Jurkat, Clone E6-1 (cell line): ENCODE results near the gene EVX2.

ENCODE experiments used
- DNase-seq: peaks from one replicate; pipeline ENCODE4 v3.0.0-alpha.2; 2011; ENCODE audit warnings: low read depth, low spot score
- H3K4me3 ChIP-seq: 2 replicates; pipeline ENCODE4 v1.5.1; 2011; ENCODE audit warnings: mild to moderate bottlenecking, low read length, control low read depth, moderate library complexity

EVX2 gene

GRCh38 chr2:176111309-176111663 is 27.5 kb upstream of the EVX2 start:
- no peak overlapping the region for H3K4me3 ChIP-seq

GRCh38 chr2:176110415-176111308 is 26.9 kb upstream of the EVX2 start:
- H3K4me3 ChIP-seq: no peak overlapping the region
- DNase-seq: no peak

More at GRCh38 chr2:176111309-176111663, 27.5 kb upstream of the EVX2 start:
- no peak for DNase-seq

GRCh38 chr2:176109946-176110345 is 26.2 kb upstream of the EVX2 start:
- no peak overlapping the region for H3K4me3 ChIP-seq

GRCh38 chr2:176109192-176109901 is 25.6 kb upstream of the EVX2 start:
- DNase-seq: no peak
- H3K4me3 ChIP-seq: no peak overlapping the region

More at GRCh38 chr2:176109946-176110345, 26.2 kb upstream of the EVX2 start:
- no peak for DNase-seq

GRCh38 chr2:176107731-176108181 is 24.0 kb upstream of the EVX2 start:
- DNase-seq: no peak
- no peak overlapping the region for H3K4me3 ChIP-seq

- no peak within 1 kb of the TSS for H3K4me3 ChIP-seq
- no peak for DNase-seq
Observed at GRCh38 chr2:176106581-176107539, 23.1 kb upstream of the EVX2 start, which contains the start of gene HOXD11. TSS of gene HOXD11 (plus strand) at chr2:176107280. CDS start at chr2:176107356, 76 bp downstream.

- no peak overlapping the region for H3K4me3 ChIP-seq
- no peak for DNase-seq
Observed at GRCh38 chr2:176105730-176106580, 22.2 kb upstream of the EVX2 start.

GRCh38 chr2:176105078-176105729 is 21.4 kb upstream of the EVX2 start:
- no peak overlapping the region for H3K4me3 ChIP-seq
- no peak for DNase-seq

GRCh38 chr2:176104316-176105077 is 20.7 kb upstream of the EVX2 start:
- no peak for DNase-seq
- H3K4me3 ChIP-seq: no peak overlapping the region

GRCh38 chr2:176103742-176104315 is 20.1 kb upstream of the EVX2 start:
- no peak overlapping the region for H3K4me3 ChIP-seq
- DNase-seq: no peak

- DNase-seq: no peak
- H3K4me3 ChIP-seq: no peak overlapping the region
Observed at GRCh38 chr2:176103194-176103593, 19.4 kb upstream of the EVX2 start.

GRCh38 chr2:176102309-176102866 is 18.6 kb upstream of the EVX2 start:
- H3K4me3 ChIP-seq: no peak overlapping the region
- DNase-seq: no peak

- H3K4me3 ChIP-seq: no peak overlapping the region
- DNase-seq: no peak
Observed at GRCh38 chr2:176101842-176102241, 18.1 kb upstream of the EVX2 start.

- no peak overlapping the region for H3K4me3 ChIP-seq
- DNase-seq: no peak
Observed at GRCh38 chr2:176101216-176101830, 17.6 kb upstream of the EVX2 start.

GRCh38 chr2:176100547-176101140 is 16.9 kb upstream of the EVX2 start:
- no peak for DNase-seq
- no peak overlapping the region for H3K4me3 ChIP-seq
